GM19395 (cell line): ENCODE data around the gene TRAPPC6A.
"Not testable (repeated sequence)": the region's sequence is repeated elsewhere in the genome, so short reads cannot be mapped to it uniquely, and the experiment has no call there.

Experiments used
- ATAC-seq: cut with Tn5 transposase; IDR thresholded peaks from one replicate; pipeline ENCODE4 v1.9.1; 2021; ENCODE audit warnings: mild to moderate bottlenecking, moderate library complexity; ENCODE audit not compliant: unreplicated experiment

The TRAPPC6A gene

GRCh38 chr19:45133661-45134060, 44.4 kb downstream of the TRAPPC6A start:
- no peak for ATAC-seq

GRCh38 chr19:45130888-45131615, 47.0 kb downstream of the TRAPPC6A start:
- ATAC-seq: no peak

- ATAC-seq: no peak
These were observed 47.8 kb downstream of the TRAPPC6A start for GRCh38 chr19:45130236-45130635.

GRCh38 chr19:45128806-45129205, 49.2 kb downstream of the TRAPPC6A start:
- ATAC-seq: no peak

GRCh38 chr19:45128146-45128545, 49.9 kb downstream of the TRAPPC6A start:
- ATAC-seq: no peak

GRCh38 chr19:45126654-45127053, 51.4 kb downstream of the TRAPPC6A start:
- ATAC-seq: no peak

GRCh38 chr19:45125975-45126493, 52.0 kb downstream of the TRAPPC6A start:
- ATAC-seq: no peak

- ATAC-seq: no peak
These were observed 52.7 kb downstream of the TRAPPC6A start for GRCh38 chr19:45125360-45125759.

- no peak for ATAC-seq
These were observed 54.0 kb downstream of the TRAPPC6A start for GRCh38 chr19:45124021-45124420.

GRCh38 chr19:45123440-45123850, 54.6 kb downstream of the TRAPPC6A start:
- ATAC-seq: no peak

- no peak for ATAC-seq
These were observed 55.2 kb downstream of the TRAPPC6A start for GRCh38 chr19:45122832-45123231.

- no peak for ATAC-seq
These were observed 56.2 kb downstream of the TRAPPC6A start for GRCh38 chr19:45121827-45122345.

GRCh38 chr19:45119582-45119981, 58.5 kb downstream of the TRAPPC6A start:
- no peak for ATAC-seq

GRCh38 chr19:45118591-45119355, 59.3 kb downstream of the TRAPPC6A start:
- not testable (repeated sequence) for ATAC-seq

GRCh38 chr19:45118106-45118505, 59.9 kb downstream of the TRAPPC6A start:
- ATAC-seq: no peak

- no peak for ATAC-seq
These were observed 60.4 kb downstream of the TRAPPC6A start for GRCh38 chr19:45117671-45118070.

- peak; percentile 47 for ATAC-seq
These were observed 60.9 kb downstream of the TRAPPC6A start for GRCh38 chr19:45117167-45117594.

GRCh38 chr19:45115809-45116615, 62.0 kb downstream of the TRAPPC6A start:
- ATAC-seq: no peak

GRCh38 chr19:45114116-45114515, 63.9 kb downstream of the TRAPPC6A start:
- ATAC-seq: no peak

GRCh38 chr19:45113628-45114027, 64.4 kb downstream of the TRAPPC6A start:
- no peak for ATAC-seq
